Fibroblast of peridontal ligament (primary cell): ENCODE measurements around the gene TMEM44.
"Not testable (repeated sequence)": the region's sequence is repeated elsewhere in the genome, so short reads cannot be mapped to it uniquely, and the experiment has no call there.

Experiments
- DNase-seq: peaks from one replicate; pipeline ENCODE4 v3.0.0-alpha.2; 2010; ENCODE audit errors: extremely low read depth

Gene TMEM44

GRCh38 chr3:194640829-194641228 is 7.6 kb upstream of the TMEM44 start:
- DNase-seq = peak; percentile 25

- DNase-seq = no peak
Observed at GRCh38 chr3:194638991-194639605, 5.9 kb upstream of the TMEM44 start.

- no peak for DNase-seq
Observed at GRCh38 chr3:194637541-194638400, 4.6 kb upstream of the TMEM44 start.

GRCh38 chr3:194637066-194637465 is 3.8 kb upstream of the TMEM44 start:
- no peak for DNase-seq

- no peak for DNase-seq
Observed at GRCh38 chr3:194632809-194633348, 340 bp downstream of the TMEM44 start.

GRCh38 chr3:194632226-194632808 is 902 bp downstream of the TMEM44 start:
- DNase-seq = no peak

GRCh38 chr3:194631696-194632095 is 1.5 kb downstream of the TMEM44 start:
- no peak for DNase-seq

- not testable (repeated sequence) for DNase-seq
Observed at GRCh38 chr3:194630681-194631080, 2.5 kb downstream of the TMEM44 start.

- no peak for DNase-seq
Observed at GRCh38 chr3:194624956-194625355, 8.3 kb downstream of the TMEM44 start.

- DNase-seq = no peak
Observed at GRCh38 chr3:194623449-194624290, 9.5 kb downstream of the TMEM44 start.

- no peak for DNase-seq
Observed at GRCh38 chr3:194622621-194623340, 10.4 kb downstream of the TMEM44 start.

GRCh38 chr3:194621947-194622346 is 11.3 kb downstream of the TMEM44 start:
- DNase-seq = no peak

GRCh38 chr3:194620196-194620595 is 13.0 kb downstream of the TMEM44 start:
- no peak for DNase-seq

GRCh38 chr3:194619741-194620140 is 13.5 kb downstream of the TMEM44 start:
- no peak for DNase-seq

GRCh38 chr3:194618858-194619608 is 14.2 kb downstream of the TMEM44 start:
- no peak for DNase-seq

GRCh38 chr3:194617827-194618226 is 15.4 kb downstream of the TMEM44 start:
- peak; percentile 16 for DNase-seq

GRCh38 chr3:194617143-194617671 is 16.0 kb downstream of the TMEM44 start:
- no peak for DNase-seq

GRCh38 chr3:194615226-194615625 is 18.0 kb downstream of the TMEM44 start:
- no peak for DNase-seq

- no peak for DNase-seq
Observed at GRCh38 chr3:194612221-194612620, 21.0 kb downstream of the TMEM44 start.

GRCh38 chr3:194610689-194611088 is 22.5 kb downstream of the TMEM44 start:
- DNase-seq = no peak
